ENCODE results near the gene SYNE1.

Gene SYNE1

GRCh38 chr6:152293404-152293803, 343.8 kb downstream of the SYNE1 start:
- H3K79me2 ChIP-seq (ENCODE audit: control insufficient read depth, insufficient read depth, low read length), result no peaks in the 10 kb centered on the region
- no peak overlapping the region for H3K18ac ChIP-seq (ENCODE audit: low read length)
- H3K4me1 ChIP-seq (ENCODE audit: control insufficient read depth, low read depth, low read length), result peaks cover 6% of the 10 kb centered on the region
- no peak overlapping the region for H2BK120ac ChIP-seq (ENCODE audit: low read depth, low read length)
- no CpG with 5 or more reads among the region's 3 CpGs for WGBS (ENCODE audit: extremely low coverage, insufficient coverage, low lambda C conversion rate)
- no peak overlapping the region for H3K56ac ChIP-seq (ENCODE audit: low read length)
- no peaks in the 10 kb centered on the region for H3K79me1 ChIP-seq (ENCODE audit: low read length)
- no peak overlapping the region for H3K4me3 ChIP-seq (ENCODE audit: low read length)
- no peak overlapping the region for H3K23ac ChIP-seq (ENCODE audit: low read length)
- H4K8ac ChIP-seq (ENCODE audit: low read depth, low read length), result no peak overlapping the region
- no peak overlapping the region for H3K4me2 ChIP-seq (ENCODE audit: low read length)
- DNase-seq, result no peak
- no peak overlapping the region for H3K4ac ChIP-seq (ENCODE audit: low read depth, low read length)
- no peak overlapping the region for H3K27ac ChIP-seq (ENCODE audit: low read depth, low read length)
- H2AK5ac ChIP-seq (ENCODE audit: low read length), result no peak overlapping the region
- H2BK5ac ChIP-seq (ENCODE audit: low read length), result no peak overlapping the region
- no peak overlapping the region for H4K5ac ChIP-seq (ENCODE audit: low read length)
- no peaks in the 10 kb centered on the region for H3K36me3 ChIP-seq (ENCODE audit: control insufficient read depth, insufficient read depth, low read length)
- no peak overlapping the region for H3K9ac ChIP-seq (ENCODE audit: low read length)
- no peaks in the 10 kb centered on the region for H3K27me3 ChIP-seq (ENCODE audit: insufficient read depth, low read length, poor library complexity)
- H2BK15ac ChIP-seq (replicated peaks; ENCODE audit: low read depth), result no peak overlapping the region

- H3K79me1 ChIP-seq (ENCODE audit: low read length), result no peaks in the 10 kb centered on the region
- H3K27ac ChIP-seq (ENCODE audit: low read depth, low read length), result no peak overlapping the region
- no peak overlapping the region for H2AK5ac ChIP-seq (ENCODE audit: low read length)
- WGBS (ENCODE audit: extremely low coverage, insufficient coverage, low lambda C conversion rate), result no CpG with 5 or more reads among the region's 3 CpGs
- H3K4ac ChIP-seq (ENCODE audit: low read depth, low read length), result no peak overlapping the region
- no peak overlapping the region for H2BK120ac ChIP-seq (ENCODE audit: low read depth, low read length)
- no peak overlapping the region for H3K23ac ChIP-seq (ENCODE audit: low read length)
- no peak overlapping the region for H3K56ac ChIP-seq (ENCODE audit: low read length)
- no peak overlapping the region for H2BK5ac ChIP-seq (ENCODE audit: low read length)
- no peaks in the 10 kb centered on the region for H3K79me2 ChIP-seq (ENCODE audit: control insufficient read depth, insufficient read depth, low read length)
- H2BK15ac ChIP-seq (replicated peaks; ENCODE audit: low read depth), result no peak overlapping the region
- peaks cover 6% of the 10 kb centered on the region for H3K4me1 ChIP-seq (ENCODE audit: control insufficient read depth, low read depth, low read length)
- no peak overlapping the region for H3K9ac ChIP-seq (ENCODE audit: low read length)
- no peak overlapping the region for H4K8ac ChIP-seq (ENCODE audit: low read depth, low read length)
- no peak overlapping the region for H4K5ac ChIP-seq (ENCODE audit: low read length)
- DNase-seq, result no peak
- H3K36me3 ChIP-seq (ENCODE audit: control insufficient read depth, insufficient read depth, low read length), result no peaks in the 10 kb centered on the region
- H3K27me3 ChIP-seq (ENCODE audit: insufficient read depth, low read length, poor library complexity), result no peaks in the 10 kb centered on the region
- no peak overlapping the region for H3K18ac ChIP-seq (ENCODE audit: low read length)
- no peak overlapping the region for H3K4me3 ChIP-seq (ENCODE audit: low read length)
- H3K4me2 ChIP-seq (ENCODE audit: low read length), result no peak overlapping the region
Measured at GRCh38 chr6:152292555-152292954, 344.6 kb downstream of the SYNE1 start.

- no peak overlapping the region for H4K8ac ChIP-seq (ENCODE audit: low read depth, low read length)
- no peak overlapping the region for H3K9ac ChIP-seq (ENCODE audit: low read length)
- H3K36me3 ChIP-seq (ENCODE audit: control insufficient read depth, insufficient read depth, low read length), result no peaks in the 10 kb centered on the region
- H2AK5ac ChIP-seq (ENCODE audit: low read length), result no peak overlapping the region
- no peak overlapping the region for H3K4me2 ChIP-seq (ENCODE audit: low read length)
- H4K5ac ChIP-seq (ENCODE audit: low read length), result no peak overlapping the region
- no peak overlapping the region for H2BK15ac ChIP-seq (replicated peaks; ENCODE audit: low read depth)
- no peak overlapping the region for H2BK5ac ChIP-seq (ENCODE audit: low read length)
- no peaks in the 10 kb centered on the region for H3K79me1 ChIP-seq (ENCODE audit: low read length)
- DNase-seq, result no peak
- H3K56ac ChIP-seq (ENCODE audit: low read length), result no peak overlapping the region
- H3K79me2 ChIP-seq (ENCODE audit: control insufficient read depth, insufficient read depth, low read length), result no peaks in the 10 kb centered on the region
- H3K4me1 ChIP-seq (ENCODE audit: control insufficient read depth, low read depth, low read length), result no peaks in the 10 kb centered on the region
- no peak overlapping the region for H3K4ac ChIP-seq (ENCODE audit: low read depth, low read length)
- no peak overlapping the region for H3K18ac ChIP-seq (ENCODE audit: low read length)
- no peak overlapping the region for H2BK120ac ChIP-seq (ENCODE audit: low read depth, low read length)
- H3K23ac ChIP-seq (ENCODE audit: low read length), result no peak overlapping the region
- no peaks in the 10 kb centered on the region for H3K27me3 ChIP-seq (ENCODE audit: insufficient read depth, low read length, poor library complexity)
- H3K4me3 ChIP-seq (ENCODE audit: low read length), result no peak overlapping the region
- no peak overlapping the region for H3K27ac ChIP-seq (ENCODE audit: low read depth, low read length)
Measured at GRCh38 chr6:152290693-152291092, 346.5 kb downstream of the SYNE1 start.

- H3K27ac ChIP-seq (ENCODE audit: low read depth, low read length), result no peak overlapping the region
- DNase-seq, result no peak
Measured at GRCh38 chr6:152277826-152278329, 359.3 kb downstream of the SYNE1 start.

GRCh38 chr6:152273638-152274037, 363.5 kb downstream of the SYNE1 start:
- WGBS (ENCODE audit: extremely low coverage, insufficient coverage, low lambda C conversion rate), result no CpG with 5 or more reads among the region's 4 CpGs

More at GRCh38 chr6:152277826-152278329, 359.3 kb downstream of the SYNE1 start:
- no CpG with 5 or more reads among the region's 9 CpGs for WGBS (ENCODE audit: extremely low coverage, insufficient coverage, low lambda C conversion rate)
- Histone ChIP-seq H3K79me2 (ENCODE audit: control insufficient read depth, insufficient read depth, low read length) (no peaks in the 10 kb centered on the region), H3K56ac (ENCODE audit: low read length) (no peak overlapping the region), H2BK15ac (replicated peaks; ENCODE audit: low read depth) (no peak overlapping the region), H4K8ac (ENCODE audit: low read depth, low read length) (no peak overlapping the region), H3K79me1 (ENCODE audit: low read length) (no peaks in the 10 kb centered on the region), H3K18ac (ENCODE audit: low read length) (no peak overlapping the region), H3K23ac (ENCODE audit: low read length) (no peak overlapping the region), H3K4me1 (ENCODE audit: control insufficient read depth, low read depth, low read length) (peaks cover 2% of the 10 kb centered on the region), H2BK120ac (ENCODE audit: low read depth, low read length) (no peak overlapping the region), H3K27me3 (ENCODE audit: insufficient read depth, low read length, poor library complexity) (no peaks in the 10 kb centered on the region), H3K4me3 (ENCODE audit: low read length) (no peak overlapping the region), H2BK5ac (ENCODE audit: low read length) (no peak overlapping the region), H2AK5ac (ENCODE audit: low read length) (no peak overlapping the region), H4K5ac (ENCODE audit: low read length) (no peak overlapping the region), H3K4me2 (ENCODE audit: low read length) (no peak overlapping the region), H3K9ac (ENCODE audit: low read length) (no peak overlapping the region), H3K4ac (ENCODE audit: low read depth, low read length) (no peak overlapping the region), H3K36me3 (ENCODE audit: control insufficient read depth, insufficient read depth, low read length) (no peaks in the 10 kb centered on the region)

GRCh38 chr6:152273002-152273401, 364.2 kb downstream of the SYNE1 start:
- no peak overlapping the region for H3K56ac ChIP-seq (ENCODE audit: low read length)
- H3K18ac ChIP-seq (ENCODE audit: low read length), result peak overlapping the region; percentile 76
- peak overlapping the region; percentile 86 for H2BK5ac ChIP-seq (ENCODE audit: low read length)
- no peak for DNase-seq
- H3K27me3 ChIP-seq (ENCODE audit: insufficient read depth, low read length, poor library complexity), result no peaks in the 10 kb centered on the region
- no peak overlapping the region for H3K23ac ChIP-seq (ENCODE audit: low read length)
- WGBS (ENCODE audit: extremely low coverage, insufficient coverage, low lambda C conversion rate), result no CpG with 5 or more reads among the region's 3 CpGs
- no peak overlapping the region for H3K4me3 ChIP-seq (ENCODE audit: low read length)
- H4K8ac ChIP-seq (ENCODE audit: low read depth, low read length), result no peak overlapping the region
- H3K4me1 ChIP-seq (ENCODE audit: control insufficient read depth, low read depth, low read length), result peaks cover 15% of the 10 kb centered on the region
- no peak overlapping the region for H3K4ac ChIP-seq (ENCODE audit: low read depth, low read length)
- no peak overlapping the region for H3K4me2 ChIP-seq (ENCODE audit: low read length)
- H3K9ac ChIP-seq (ENCODE audit: low read length), result no peak overlapping the region
- H3K27ac ChIP-seq (ENCODE audit: low read depth, low read length), result no peak overlapping the region
- no peaks in the 10 kb centered on the region for H3K36me3 ChIP-seq (ENCODE audit: control insufficient read depth, insufficient read depth, low read length)
- peak overlapping the region; percentile 35 for H2BK120ac ChIP-seq (ENCODE audit: low read depth, low read length)
- H2BK15ac ChIP-seq (replicated peaks; ENCODE audit: low read depth), result no peak overlapping the region
- H3K79me1 ChIP-seq (ENCODE audit: low read length), result no peaks in the 10 kb centered on the region
- H4K5ac ChIP-seq (ENCODE audit: low read length), result no peak overlapping the region
- no peaks in the 10 kb centered on the region for H3K79me2 ChIP-seq (ENCODE audit: control insufficient read depth, insufficient read depth, low read length)
- no peak overlapping the region for H2AK5ac ChIP-seq (ENCODE audit: low read length)

More at GRCh38 chr6:152273638-152274037, 363.5 kb downstream of the SYNE1 start:
- DNase-seq, result peak; percentile 89
- Histone ChIP-seq H3K9ac (ENCODE audit: low read length) (no peak overlapping the region), H3K79me2 (ENCODE audit: control insufficient read depth, insufficient read depth, low read length) (no peaks in the 10 kb centered on the region), H3K4me3 (ENCODE audit: low read length) (no peak overlapping the region), H3K4me1 (ENCODE audit: control insufficient read depth, low read depth, low read length) (peaks cover 15% of the 10 kb centered on the region), H3K4me2 (ENCODE audit: low read length) (no peak overlapping the region), H2BK5ac (ENCODE audit: low read length) (no peak overlapping the region), H2BK15ac (replicated peaks; ENCODE audit: low read depth) (no peak overlapping the region), H2AK5ac (ENCODE audit: low read length) (no peak overlapping the region), H4K5ac (ENCODE audit: low read length) (no peak overlapping the region), H3K27me3 (ENCODE audit: insufficient read depth, low read length, poor library complexity) (no peaks in the 10 kb centered on the region), H3K18ac (ENCODE audit: low read length) (no peak overlapping the region), H4K8ac (ENCODE audit: low read depth, low read length) (no peak overlapping the region), H3K56ac (ENCODE audit: low read length) (no peak overlapping the region), H3K4ac (ENCODE audit: low read depth, low read length) (no peak overlapping the region), H3K27ac (ENCODE audit: low read depth, low read length) (no peak overlapping the region), H3K23ac (ENCODE audit: low read length) (no peak overlapping the region), H2BK120ac (ENCODE audit: low read depth, low read length) (no peak overlapping the region), H3K36me3 (ENCODE audit: control insufficient read depth, insufficient read depth, low read length) (no peaks in the 10 kb centered on the region), H3K79me1 (ENCODE audit: low read length) (no peaks in the 10 kb centered on the region)
